ENCODE data around the gene COPS3.

DNA sequence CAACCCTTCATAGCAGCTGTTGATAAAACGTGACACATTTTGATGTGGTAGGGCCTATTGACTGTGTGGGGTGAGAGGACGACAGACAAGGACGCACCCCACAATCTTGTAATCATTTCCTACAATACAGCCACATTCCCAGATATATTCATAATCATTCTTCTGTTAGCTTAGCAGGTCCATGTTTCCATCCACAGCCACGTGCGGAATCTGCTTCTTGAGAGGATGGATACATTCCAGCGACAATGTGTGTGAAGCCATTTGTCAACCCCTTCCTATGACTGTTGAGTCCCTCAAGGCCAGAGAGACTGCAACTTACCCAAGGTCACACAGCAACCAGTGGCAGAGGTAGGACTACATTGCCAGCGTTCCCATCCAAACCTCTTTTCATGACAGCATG, 8.7 kb upstream of the COPS3 start:
- TF ChIP-seq CTCF (IDR thresholded peaks at IDR 0.05) = no peak
- no peak for TF ChIP-seq POLR2A (IDR thresholded peaks at IDR 0.05)
- TF ChIP-seq POLR2AphosphoS5 (IDR thresholded peaks at IDR 0.05) = no peak
- no peak for TF ChIP-seq EP300 (IDR thresholded peaks at IDR 0.05)
